NCI-H2107 (cell line): Measurements from ENCODE around the gene CCDC191.

Source experiments
- DNase-seq: peaks from one replicate; lab custom pipeline; 2025; lab: John Stamatoyannopoulos, UW

CCDC191 gene

GRCh38 chr3:114056130-114057010 lies at the start of gene CCDC191, which contains the start of gene QTRT2:
Gene CCDC191 (minus strand): TSS chr3:114056526. CDS start chr3:114056466, 60 bp downstream.
Gene QTRT2 (plus strand): TSS chr3:114056737. CDS start chr3:114065258, 8,521 bp downstream.
- peak; percentile 99 for DNase-seq

- DNase-seq: no peak
Observed at GRCh38 chr3:114104414-114104813, 48.1 kb upstream of the CCDC191 start.

- DNase-seq: no peak
Observed at GRCh38 chr3:114103858-114104257, 47.5 kb upstream of the CCDC191 start.

DNA sequence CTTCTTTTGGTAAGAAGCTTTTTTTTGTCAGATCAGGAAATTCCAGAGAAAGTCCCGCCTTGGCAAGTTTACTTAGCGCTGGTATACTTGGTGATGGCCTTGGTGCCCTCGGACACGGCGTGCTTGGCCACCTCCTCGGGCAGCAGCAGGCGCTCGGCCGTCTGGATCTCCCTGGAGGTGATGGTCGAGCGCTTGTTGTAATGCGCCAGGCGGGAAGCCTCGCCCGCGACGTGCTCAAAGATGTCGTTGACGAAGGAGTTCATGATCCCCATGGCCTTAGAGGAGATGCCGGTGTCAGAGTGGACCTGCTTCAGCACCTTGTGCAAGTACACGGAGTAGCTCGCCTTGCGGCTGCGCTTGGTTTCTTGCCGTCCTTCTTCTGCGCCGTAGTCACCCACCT lies 46.9 kb upstream of the CCDC191 start:
- no peak for DNase-seq

DNA sequence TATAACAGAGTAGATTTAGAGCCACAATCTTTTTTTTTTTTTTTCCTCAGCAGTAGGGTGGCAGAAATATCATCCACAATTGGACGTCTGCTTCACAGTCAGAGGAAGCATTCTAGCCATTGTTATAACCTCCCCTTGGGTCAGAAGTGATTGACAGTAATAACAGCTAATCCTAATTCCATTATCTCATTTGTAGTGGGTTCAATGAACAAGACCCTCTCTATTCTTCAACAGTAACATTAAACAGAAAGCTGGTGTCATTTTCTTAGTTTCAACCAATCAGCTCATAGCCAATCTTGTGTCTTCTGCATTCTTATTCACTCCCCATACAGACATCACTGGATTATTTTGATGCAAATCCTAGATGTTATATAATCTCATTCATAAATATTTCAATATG lies 44.8 kb upstream of the CCDC191 start:
- DNase-seq: no peak

DNA sequence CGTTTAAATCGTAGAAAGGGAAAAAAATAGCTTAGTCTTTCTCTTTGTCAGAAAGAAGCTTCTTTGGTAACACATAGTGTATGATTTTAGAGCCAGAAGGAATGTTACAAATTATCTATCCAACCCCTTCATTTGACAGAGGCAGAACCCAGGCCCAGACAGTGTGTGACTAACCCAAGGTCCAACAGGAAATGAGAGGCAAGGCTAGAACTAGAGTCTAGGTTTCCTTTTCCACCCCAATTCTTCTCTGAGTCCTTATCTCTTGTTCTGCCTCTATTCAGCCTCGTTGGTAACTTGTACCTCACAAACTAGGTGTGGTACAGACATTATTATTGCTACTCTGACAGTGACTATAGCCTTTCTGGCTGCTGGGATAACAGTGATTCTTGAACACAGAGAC lies 39.5 kb upstream of the CCDC191 start:
- no peak for DNase-seq

DNA sequence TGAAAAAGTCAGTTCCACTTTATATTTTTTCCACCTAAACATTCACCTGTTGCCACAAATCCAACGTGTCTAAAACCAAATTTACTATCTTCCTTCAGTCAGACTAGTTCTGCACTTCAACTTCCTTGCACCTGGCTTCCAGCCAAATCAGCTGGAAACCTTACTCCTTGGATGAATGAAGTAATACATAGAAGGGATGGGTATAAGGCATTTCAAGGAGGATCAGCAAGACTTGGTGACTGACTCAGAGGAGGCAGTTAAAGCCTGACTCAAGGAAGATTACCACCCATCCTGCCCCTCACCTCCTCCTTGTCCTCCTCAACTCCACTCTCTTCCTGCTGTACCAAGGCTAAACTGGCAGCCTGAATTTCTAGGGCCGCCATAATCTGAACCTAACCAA lies 37.3 kb upstream of the CCDC191 start:
- DNase-seq: no peak

GRCh38 chr3:114093016-114093380 lies 36.7 kb upstream of the CCDC191 start:
- no peak for DNase-seq

GRCh38 chr3:114092151-114093015 lies 36.1 kb upstream of the CCDC191 start:
- no peak for DNase-seq

GRCh38 chr3:114089675-114090074 lies 33.3 kb upstream of the CCDC191 start:
- DNase-seq: no peak

DNA sequence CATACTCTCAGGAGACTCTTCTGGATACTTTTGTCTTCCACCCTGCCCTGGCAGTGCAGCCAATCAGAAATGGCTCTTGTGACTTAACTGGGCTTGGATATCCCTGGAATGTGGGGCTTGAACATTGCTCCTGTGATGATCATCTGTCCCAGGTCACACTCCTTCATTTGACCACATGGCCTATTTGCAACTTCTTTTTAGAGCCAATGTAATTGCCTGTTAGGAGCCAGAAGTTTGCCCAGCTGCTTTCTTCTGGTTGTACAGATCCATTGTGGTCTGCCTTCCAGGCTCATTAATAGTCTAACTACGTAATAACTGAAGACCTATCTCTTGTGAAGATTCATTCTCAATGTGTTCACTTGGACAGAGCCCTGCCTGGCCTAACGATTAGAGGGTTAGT lies 30.0 kb upstream of the CCDC191 start:
- no peak for DNase-seq

- no peak for DNase-seq
Observed at GRCh38 chr3:114083112-114083511, 26.8 kb upstream of the CCDC191 start.

DNA sequence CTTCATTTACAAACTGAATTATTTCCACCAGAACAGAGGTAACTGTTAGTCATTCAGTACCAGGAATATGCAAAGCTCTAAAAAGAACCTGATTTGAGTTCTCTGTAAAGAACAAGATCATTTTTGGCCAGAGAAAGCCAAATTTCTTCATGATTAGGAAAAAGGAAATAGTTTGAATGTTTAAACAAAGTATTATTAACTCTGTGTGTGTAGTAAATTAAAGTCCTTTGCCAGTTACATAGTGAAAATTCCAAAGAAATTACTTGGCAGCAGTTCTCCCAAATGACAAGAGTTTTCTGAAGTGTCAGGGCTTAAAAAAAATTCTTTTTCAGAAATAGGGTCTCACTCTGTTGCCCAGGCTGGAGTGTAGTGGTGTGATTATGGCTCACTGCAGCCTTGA lies 24.7 kb upstream of the CCDC191 start:
- no peak for DNase-seq

GRCh38 chr3:114080201-114080600 lies 23.9 kb upstream of the CCDC191 start:
- DNase-seq: no peak

GRCh38 chr3:114079761-114080160 lies 23.4 kb upstream of the CCDC191 start:
- DNase-seq: no peak

- DNase-seq: no peak
Observed at GRCh38 chr3:114078126-114078525, 21.8 kb upstream of the CCDC191 start.

GRCh38 chr3:114076711-114077110 lies 20.4 kb upstream of the CCDC191 start:
- DNase-seq: no peak

DNA sequence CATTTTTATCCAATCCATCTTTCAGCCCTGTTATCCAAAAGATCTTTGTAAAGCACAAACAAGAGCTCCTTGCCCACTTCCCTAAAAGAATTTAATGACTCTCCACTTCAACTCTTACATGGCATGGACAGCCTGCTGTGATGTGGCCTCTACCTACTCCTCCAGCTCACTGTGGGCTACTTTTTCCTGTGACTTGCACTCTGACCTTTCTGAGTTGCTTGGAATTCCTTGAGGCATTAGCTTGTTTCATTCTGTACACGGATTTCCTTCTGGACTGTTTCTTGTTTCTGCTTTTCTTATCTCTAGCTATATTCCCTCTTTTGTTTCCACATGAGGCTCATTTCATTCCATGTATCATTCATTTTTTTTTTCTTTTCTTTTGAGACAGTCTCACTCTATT lies 15.5 kb upstream of the CCDC191 start:
- DNase-seq: no peak

- no peak for DNase-seq
Observed at GRCh38 chr3:114068336-114068735, 12.0 kb upstream of the CCDC191 start.

DNA sequence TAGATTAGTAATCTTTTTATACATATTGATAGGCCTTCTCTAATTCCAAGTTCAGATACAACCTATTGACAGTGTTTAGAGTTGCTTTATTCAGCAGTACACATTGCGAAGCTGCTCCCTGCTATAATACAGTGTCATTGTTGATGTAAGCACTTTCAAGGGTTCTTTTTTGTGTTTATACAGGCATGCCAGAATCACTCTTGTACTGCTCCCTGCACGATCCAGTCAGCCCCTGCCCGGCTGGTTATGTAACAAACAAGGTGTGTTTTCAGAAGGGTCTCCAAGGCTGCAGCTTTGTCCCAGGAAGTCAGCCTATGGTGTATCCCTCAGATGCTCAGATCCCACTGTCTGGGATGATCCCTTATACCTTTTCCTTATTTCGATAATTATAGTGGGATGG lies 11.5 kb upstream of the CCDC191 start:
- no peak for DNase-seq

DNA sequence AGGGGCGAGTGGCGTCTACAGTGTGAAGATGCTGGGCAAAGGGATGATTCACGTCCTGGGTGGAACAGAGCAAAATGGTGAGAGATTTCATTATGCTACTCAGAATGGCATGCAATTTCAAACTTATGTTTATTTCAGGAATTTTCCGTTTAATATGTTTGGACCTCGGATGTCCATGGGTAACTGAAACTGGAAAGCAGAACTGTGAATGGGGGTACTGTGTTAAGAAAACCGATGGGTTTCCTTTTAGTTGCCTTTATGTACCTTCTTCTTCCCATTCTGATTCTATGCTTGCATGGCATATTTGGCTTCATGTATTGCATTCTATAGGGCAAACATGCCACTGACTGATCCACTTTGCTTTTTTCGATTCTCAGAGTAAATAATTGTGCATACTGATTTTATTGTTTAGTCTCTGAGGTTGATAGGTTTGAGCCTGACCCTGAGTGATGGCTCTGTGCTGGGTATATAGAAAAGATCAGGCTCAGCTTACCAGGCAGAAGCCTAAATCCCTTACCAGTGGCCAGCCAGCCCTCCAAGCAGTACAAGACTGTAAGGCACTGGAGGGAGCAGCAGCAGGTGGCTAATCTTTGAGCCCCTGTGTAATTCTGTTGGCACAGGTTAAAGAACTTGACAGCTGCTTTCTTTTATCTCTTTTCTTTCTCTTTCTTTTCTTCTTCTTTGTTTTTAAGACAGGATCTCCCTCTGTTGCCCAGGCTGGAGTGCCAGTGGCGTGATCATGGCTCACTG lies 4.8 kb upstream of the CCDC191 start:
- DNase-seq: no peak

DNA sequence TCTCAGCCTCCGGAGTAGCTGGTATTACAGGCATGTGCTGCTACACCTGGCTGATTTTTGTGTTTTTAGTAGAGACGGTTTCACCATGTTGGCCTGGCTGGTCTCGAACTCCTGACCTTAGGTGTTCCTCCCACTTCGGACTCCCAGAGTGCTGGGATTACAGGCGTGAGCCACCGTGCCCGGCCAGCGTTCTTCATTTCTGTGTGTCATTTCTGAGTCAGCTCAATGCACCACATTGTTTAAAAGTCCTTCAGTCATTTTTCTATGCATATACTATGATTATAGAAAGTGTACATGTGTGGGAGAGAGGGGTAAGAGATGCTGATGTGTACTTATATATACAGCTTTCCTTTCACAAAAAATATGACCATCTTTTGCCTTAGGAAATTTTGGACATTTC lies 2.3 kb upstream of the CCDC191 start:
- no peak for DNase-seq
